ACC112 (cell line): ENCODE results near the gene METTL13.
A peak's percentile ranks its signal among the peaks of the same experiment; 100 is the strongest.

Experiments
- H2AFZ ChIP-seq: fragments of 200-600 bp; sonication (generic); one replicate; pipeline ENCODE4 v1.6.0; 2017; ENCODE audit warnings: antibody characterized with exemption, low read length; ENCODE audit not compliant: unreplicated experiment
- H3K27ac ChIP-seq: fragments of 200-600 bp; sonication (generic); 2 replicates; pipeline ENCODE4 v1.5.1; 2014; ENCODE audit warnings: low read depth, mild to moderate bottlenecking, antibody characterized with exemption, low read length, moderate library complexity
- H3K27me3 ChIP-seq: fragments of 200-600 bp; sonication (generic); 2 replicates; pipeline ENCODE4 v1.6.1; 2014; ENCODE audit warnings: mild to moderate bottlenecking, antibody characterized with exemption, low read length, moderate library complexity, mixed read lengths; ENCODE audit not compliant: insufficient read depth
- H3K36me3 ChIP-seq: fragments of 200-600 bp; sonication (generic); 2 replicates; pipeline ENCODE4 v1.6.1; 2016; ENCODE audit warnings: mild to moderate bottlenecking, antibody characterized with exemption, low read length, moderate library complexity, mixed read lengths; ENCODE audit not compliant: insufficient read depth
- H3K4me1 ChIP-seq: fragments of 200-600 bp; sonication (generic); one replicate; pipeline ENCODE4 v1.6.1; 2016; ENCODE audit warnings: low read length, mixed read lengths; ENCODE audit not compliant: insufficient read depth, unreplicated experiment, control insufficient read depth
- H3K4me3 ChIP-seq: fragments of 200-600 bp; sonication (generic); 2 replicates; pipeline ENCODE4 v1.5.1; 2014; ENCODE audit warnings: mild to moderate bottlenecking, low read depth, low read length
- H3K79me2 ChIP-seq: fragments of 200-600 bp; sonication (generic); one replicate; pipeline ENCODE4 v1.6.0; 2016; ENCODE audit warnings: low read length; ENCODE audit not compliant: control insufficient read depth, unreplicated experiment, insufficient read depth

Gene METTL13

GRCh38 chr1:171744986-171745385 is 36.5 kb upstream of the METTL13 start:
- Histone ChIP-seq H3K27me3 (no peaks in the 10 kb centered on the region), H3K27ac (no peak overlapping the region), H3K36me3 (no peaks in the 10 kb centered on the region), H3K79me2 (peaks cover 17% of the 10 kb centered on the region), H2AFZ (no peak overlapping the region), H3K4me3 (no peak overlapping the region), H3K4me1 (peaks cover 21% of the 10 kb centered on the region)

- Histone ChIP-seq H3K27me3 (no peaks in the 10 kb centered on the region), H3K79me2 (no peaks in the 10 kb centered on the region), H3K4me1 (peaks cover 7% of the 10 kb centered on the region), H2AFZ (no peak overlapping the region), H3K4me3 (no peak overlapping the region), H3K27ac (no peak overlapping the region), H3K36me3 (no peaks in the 10 kb centered on the region)
Observed at GRCh38 chr1:171748651-171749050, 32.8 kb upstream of the METTL13 start.

GRCh38 chr1:171751221-171751620 is 30.2 kb upstream of the METTL13 start:
- no peak overlapping the region for H3K4me3 ChIP-seq
- H3K36me3 ChIP-seq, result no peaks in the 10 kb centered on the region
- no peak overlapping the region for H2AFZ ChIP-seq
- peaks cover 3% of the 10 kb centered on the region for H3K4me1 ChIP-seq
- no peak overlapping the region for H3K27ac ChIP-seq
- no peaks in the 10 kb centered on the region for H3K27me3 ChIP-seq
- H3K79me2 ChIP-seq, result no peaks in the 10 kb centered on the region

- Histone ChIP-seq H3K36me3 (no peaks in the 10 kb centered on the region), H3K79me2 (no peaks in the 10 kb centered on the region), H3K27ac (no peak overlapping the region), H3K27me3 (no peaks in the 10 kb centered on the region), H2AFZ (no peak overlapping the region), H3K4me3 (no peak overlapping the region), H3K4me1 (peaks cover 3% of the 10 kb centered on the region)
Observed at GRCh38 chr1:171753182-171753581, 28.3 kb upstream of the METTL13 start.

GRCh38 chr1:171753685-171754352 is 27.6 kb upstream of the METTL13 start:
- Histone ChIP-seq H3K27me3 (no peaks in the 10 kb centered on the region), H3K79me2 (no peaks in the 10 kb centered on the region), H3K4me3 (no peak overlapping the region), H3K4me1 (peaks cover 3% of the 10 kb centered on the region), H2AFZ (peak overlapping the region; percentile 32), H3K36me3 (no peaks in the 10 kb centered on the region), H3K27ac (no peak overlapping the region)

- Histone ChIP-seq H3K4me1 (peaks cover 3% of the 10 kb centered on the region), H3K4me3 (no peak overlapping the region), H3K27me3 (no peaks in the 10 kb centered on the region), H3K27ac (no peak overlapping the region), H3K36me3 (no peaks in the 10 kb centered on the region), H3K79me2 (no peaks in the 10 kb centered on the region), H2AFZ (peak overlapping the region; percentile 32)
Observed at GRCh38 chr1:171754353-171754705, 27.1 kb upstream of the METTL13 start.

- Histone ChIP-seq H3K4me3 (no peak overlapping the region), H2AFZ (no peak overlapping the region), H3K27me3 (no peaks in the 10 kb centered on the region), H3K27ac (no peak overlapping the region), H3K36me3 (no peaks in the 10 kb centered on the region), H3K79me2 (no peaks in the 10 kb centered on the region), H3K4me1 (peaks cover 3% of the 10 kb centered on the region)
Observed at GRCh38 chr1:171754971-171755370, 26.5 kb upstream of the METTL13 start.

GRCh38 chr1:171756856-171757255 is 24.6 kb upstream of the METTL13 start:
- no peaks in the 10 kb centered on the region for H3K36me3 ChIP-seq
- H3K27ac ChIP-seq, result no peak overlapping the region
- H3K4me3 ChIP-seq, result no peak overlapping the region
- peaks cover 1% of the 10 kb centered on the region; the same call in 1 of the 2 replicates for H3K27me3 ChIP-seq
- peaks cover 3% of the 10 kb centered on the region for H3K4me1 ChIP-seq
- no peaks in the 10 kb centered on the region for H3K79me2 ChIP-seq
- no peak overlapping the region for H2AFZ ChIP-seq

GRCh38 chr1:171758011-171758410 is 23.4 kb upstream of the METTL13 start:
- Histone ChIP-seq H2AFZ (no peak overlapping the region), H3K4me3 (no peak overlapping the region), H3K4me1 (peaks cover 3% of the 10 kb centered on the region), H3K27me3 (peaks cover 5% of the 10 kb centered on the region; the same call in 1 of the 2 replicates), H3K36me3 (no peaks in the 10 kb centered on the region), H3K27ac (no peak overlapping the region), H3K79me2 (no peaks in the 10 kb centered on the region)

- H3K36me3 ChIP-seq, result no peaks in the 10 kb centered on the region
- no peak overlapping the region for H2AFZ ChIP-seq
- H3K27me3 ChIP-seq, result peaks cover 12% of the 10 kb centered on the region; the same call in 1 of the 2 replicates
- H3K79me2 ChIP-seq, result no peaks in the 10 kb centered on the region
- no peaks in the 10 kb centered on the region for H3K4me1 ChIP-seq
- no peak overlapping the region for H3K4me3 ChIP-seq
- no peak overlapping the region for H3K27ac ChIP-seq
Observed at GRCh38 chr1:171762143-171762563, 19.3 kb upstream of the METTL13 start.

- Histone ChIP-seq H3K79me2 (no peaks in the 10 kb centered on the region), H3K36me3 (no peaks in the 10 kb centered on the region), H3K4me1 (no peaks in the 10 kb centered on the region), H3K27ac (no peak overlapping the region), H3K27me3 (peaks cover 12% of the 10 kb centered on the region; the same call in 1 of the 2 replicates), H3K4me3 (no peak overlapping the region), H2AFZ (no peak overlapping the region)
Observed at GRCh38 chr1:171763764-171764163, 17.7 kb upstream of the METTL13 start.
